OCI-LY1 (cell line): ENCODE measurements around the gene MT1X.

Experiments
- CTCF ChIP-seq: fragments of 200-600 bp; sonication (generic), shearing (Covaris generic); IDR thresholded peaks from 2 replicates; pipeline ENCODE4 v1.5.1; 2017; ENCODE audit warnings: mild to moderate bottlenecking, antibody characterized with exemption, low read length, moderate library complexity, mixed read lengths
- EZH2 ChIP-seq: fragments of 200-600 bp; sonication (generic), shearing (Covaris generic); IDR thresholded peaks from 2 replicates; pipeline ENCODE4 v1.8.0; 2017; ENCODE audit warnings: borderline replicate concordance, mixed run types, mild to moderate bottlenecking, antibody characterized with exemption, low read length, moderate library complexity, mixed read lengths

GRCh38 chr16:56669840-56670619 is 12.2 kb upstream of the MT1X start:
- TF ChIP-seq CTCF = no peak
- no peak for TF ChIP-seq EZH2
